Measurements from ENCODE around the gene SH3RF3. TPM values are rescaled to one million over a fixed set of nuclear protein-coding genes. Genes with fewer than 3 reads are reported as not detected.

The SH3RF3 gene
- total RNA-seq, 4 donors from 2014 or later, result 2.4 to 5.5 (median 2.9) TPM

- Histone ChIP-seq H3K4me3 (no peak overlapping the region), H3K27me3 (no peaks in the 10 kb centered on the region), H3K36me3 (no peaks in the 10 kb centered on the region), H3K27ac (no peak overlapping the region), H3K9me3 (no peaks in the 10 kb centered on the region), H3K4me1 (peaks cover 18 to 48% (median 32%) of the 10 kb centered on the region in 3 donors)
- no peak for DNase-seq
- no peak for TF ChIP-seq POLR2A (IDR thresholded peaks at IDR 0.05)
- TF ChIP-seq, protein P1, sequence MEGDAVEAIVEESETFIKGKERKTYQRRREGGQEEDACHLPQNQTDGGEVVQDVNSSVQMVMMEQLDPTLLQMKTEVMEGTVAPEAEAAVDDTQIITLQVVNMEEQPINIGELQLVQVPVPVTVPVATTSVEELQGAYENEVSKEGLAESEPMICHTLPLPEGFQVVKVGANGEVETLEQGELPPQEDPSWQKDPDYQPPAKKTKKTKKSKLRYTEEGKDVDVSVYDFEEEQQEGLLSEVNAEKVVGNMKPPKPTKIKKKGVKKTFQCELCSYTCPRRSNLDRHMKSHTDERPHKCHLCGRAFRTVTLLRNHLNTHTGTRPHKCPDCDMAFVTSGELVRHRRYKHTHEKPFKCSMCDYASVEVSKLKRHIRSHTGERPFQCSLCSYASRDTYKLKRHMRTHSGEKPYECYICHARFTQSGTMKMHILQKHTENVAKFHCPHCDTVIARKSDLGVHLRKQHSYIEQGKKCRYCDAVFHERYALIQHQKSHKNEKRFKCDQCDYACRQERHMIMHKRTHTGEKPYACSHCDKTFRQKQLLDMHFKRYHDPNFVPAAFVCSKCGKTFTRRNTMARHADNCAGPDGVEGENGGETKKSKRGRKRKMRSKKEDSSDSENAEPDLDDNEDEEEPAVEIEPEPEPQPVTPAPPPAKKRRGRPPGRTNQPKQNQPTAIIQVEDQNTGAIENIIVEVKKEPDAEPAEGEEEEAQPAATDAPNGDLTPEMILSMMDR (IDR thresholded peaks at IDR 0.05), result no peak
- WGBS, 2 donors, result 62 to 65% methylated on average over 13 to 15 of the region's 20 CpGs
- intact Hi-C loops (cut with DNase I), result no loop called here
These were observed 223.3 kb downstream of the SH3RF3 start for GRCh38 chr2:109352056-109352897.

- Histone ChIP-seq H3K36me3 (no peaks in the 10 kb centered on the region), H3K9me3 (peaks cover 0 to 3% (median 0%) of the 10 kb centered on the region in 3 donors), H3K4me3 (no peak overlapping the region), H3K27me3 (no peaks in the 10 kb centered on the region), H3K27ac (no peak overlapping the region), H3K4me1 (peaks cover 18 to 45% (median 32%) of the 10 kb centered on the region in 3 donors)
- 89 to 95% methylated on average over 4 to 7 of the region's 14 CpGs for WGBS, 2 donors
- DNase-seq, result no peak
- TF ChIP-seq, protein P1 (IDR thresholded peaks at IDR 0.05), result no peak
- TF ChIP-seq POLR2A (IDR thresholded peaks at IDR 0.05), result no peak
- intact Hi-C loops (cut with DNase I), result no loop called here
These were observed 224.1 kb downstream of the SH3RF3 start for GRCh38 chr2:109352898-109353689.

DNA sequence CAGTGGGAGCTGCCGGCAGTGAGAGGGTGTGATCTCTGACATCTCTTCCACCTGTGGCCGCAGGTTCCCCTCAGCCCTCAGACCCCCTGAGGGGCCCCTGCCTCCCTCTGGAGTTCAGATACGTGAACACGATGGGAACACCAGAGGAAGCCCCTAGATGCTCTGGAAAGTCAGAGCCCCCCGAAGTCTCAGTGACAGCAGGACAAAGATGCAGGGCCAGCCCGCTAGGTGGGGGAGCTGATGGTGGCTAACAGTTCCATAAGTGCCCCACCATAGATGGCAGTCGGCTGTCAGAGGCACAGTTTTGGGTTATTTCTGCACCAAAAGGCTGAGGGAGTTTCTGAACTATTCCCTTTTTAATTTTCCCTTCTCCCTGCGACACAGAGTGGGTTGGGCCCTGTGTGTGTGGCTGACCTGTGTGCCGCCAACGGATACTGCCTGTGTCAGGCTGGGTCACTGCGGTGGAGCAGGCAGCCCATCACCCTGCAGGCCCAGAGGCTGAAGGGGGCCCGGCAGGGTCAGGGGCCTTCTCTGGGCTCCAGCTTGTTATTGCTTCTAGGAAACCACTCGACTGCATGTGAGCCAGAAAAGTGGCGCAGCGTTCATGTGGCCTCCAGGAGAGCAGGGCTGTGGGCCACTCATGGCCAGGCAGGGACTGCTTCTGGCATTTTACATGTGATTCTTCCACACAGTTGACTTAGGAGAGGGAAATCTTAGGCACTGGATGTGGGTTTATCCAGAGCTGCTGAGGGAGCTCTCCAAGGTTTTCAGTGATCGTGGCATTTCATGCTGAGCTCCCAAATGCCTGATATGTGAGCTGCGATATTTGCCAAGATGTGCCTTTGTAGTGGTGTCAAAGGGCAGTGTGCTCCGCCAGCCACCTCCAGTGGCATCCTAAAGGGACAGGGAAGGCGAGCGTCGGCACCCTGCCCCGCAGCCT lies 225.1 kb downstream of the SH3RF3 start:
- peaks cover 18 to 35% (median 27%) of the 10 kb centered on the region in 3 donors for H3K4me1 ChIP-seq
- peaks cover 0 to 8% (median 0%) of the 10 kb centered on the region in 3 donors for H3K9me3 ChIP-seq
- TF ChIP-seq POLR2A (IDR thresholded peaks at IDR 0.05), result no peak
- TF ChIP-seq, protein P1 (IDR thresholded peaks at IDR 0.05), result no peak
- intact Hi-C loops (cut with DNase I), result no loop called here
- WGBS, 2 donors, result 84 to 94% methylated on average over 6 to 12 of the region's 22 CpGs
- DNase-seq, result no peak
- H3K4me3 ChIP-seq, result no peak overlapping the region
- no peaks in the 10 kb centered on the region for H3K27me3 ChIP-seq
- H3K27ac ChIP-seq, result no peak overlapping the region
- no peaks in the 10 kb centered on the region for H3K36me3 ChIP-seq

DNA sequence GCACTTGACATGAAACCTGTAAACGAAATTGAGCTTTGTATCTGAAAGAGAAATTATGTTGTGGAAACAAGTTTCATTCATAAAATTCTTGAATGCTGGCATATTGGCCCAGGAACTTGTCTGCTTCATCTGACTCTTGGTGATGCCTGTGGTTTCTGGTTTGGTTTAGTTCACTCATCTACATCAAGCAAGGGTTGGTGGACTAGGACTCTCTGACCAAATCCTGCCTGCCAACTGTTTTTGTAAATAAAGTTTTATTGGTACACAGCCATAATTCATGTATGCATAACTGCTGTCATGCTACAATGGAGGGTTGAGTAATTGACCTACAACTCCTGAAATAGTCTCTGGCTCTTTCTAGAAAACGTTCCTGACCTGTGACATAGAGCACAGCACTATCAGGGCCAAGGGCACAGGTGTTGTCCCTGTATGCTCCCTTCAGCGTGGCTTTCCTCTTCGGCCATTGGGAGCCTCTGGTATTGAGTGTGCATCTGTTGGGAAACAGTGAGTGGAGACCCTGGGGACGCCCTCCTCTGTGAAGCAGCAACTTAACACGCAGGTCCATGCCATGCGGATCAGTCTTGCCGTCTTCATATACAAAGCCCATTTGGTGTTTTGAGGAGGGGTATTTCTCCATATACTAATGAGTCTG lies 226.3 kb downstream of the SH3RF3 start:
- no peak overlapping the region for H3K4me3 ChIP-seq
- peaks cover 14 to 23% (median 16%) of the 10 kb centered on the region in 3 donors for H3K4me1 ChIP-seq
- no peak overlapping the region for H3K27ac ChIP-seq
- intact Hi-C loops (cut with DNase I), result no loop called here
- no peaks in the 10 kb centered on the region for H3K36me3 ChIP-seq
- no peak for TF ChIP-seq POLR2A (IDR thresholded peaks at IDR 0.05)
- TF ChIP-seq, protein P1 (IDR thresholded peaks at IDR 0.05), result no peak
- H3K9me3 ChIP-seq, result peaks cover 0 to 8% (median 3%) of the 10 kb centered on the region in 3 donors
- H3K27me3 ChIP-seq, result no peaks in the 10 kb centered on the region
- 90 to 92% methylated on average over 8 of the region's 8 CpGs for WGBS, 2 donors
- no peak for DNase-seq
